SK-N-SH (cell line): ENCODE measurements around the gene ZNF684. TPM values are rescaled to one million over a fixed set of nuclear protein-coding genes. Genes with fewer than 3 reads are reported as not detected.

Experiments used
- CTCF ChIA-PET: fragments of 300-600, 350-600 bp; formaldehyde crosslinking; extraction: SDS; loops from one replicate; lab custom pipeline; 2021; lab: Yijun Ruan, JAX
- POLR2A ChIA-PET: fragments of 350-600 bp; sonication (Branson Sonifier 250); formaldehyde crosslinking; extraction: SDS; loops from one replicate; lab custom pipeline; 2020; ENCODE audit warnings: antibody characterized with exemption, inconsistent platforms; lab: Yijun Ruan, JAX
- DNase-seq: peaks from one replicate; pipeline ENCODE4 v3.0.0; 2012
- H2AFZ ChIP-seq: fragments of 200-600 bp; sonication (generic); 2 replicates; pipeline ENCODE4 v1.8.1; 2016; ENCODE audit warnings: antibody characterized with exemption, mild to moderate bottlenecking, low read depth
- H3F3A ChIP-seq: fragments of 200-600 bp; sonication (generic); replicated peaks from 2 replicates; pipeline ENCODE3; 2016; ENCODE audit warnings: antibody characterized with exemption, mild to moderate bottlenecking; ENCODE audit not compliant: insufficient read depth
- H3K27ac ChIP-seq, 2 experiments: fragments of 200-500 bp in 1 of 2; fragments of 200-600 bp in 1 of 2; sonication (Bioruptor generic) in 1 of 2; sonication (generic), shearing (Covaris generic) in 1 of 2; 2 replicates each; pipeline versions ENCODE4 v1.5.1 to v1.6.1; 2014 to 2016; ENCODE audit warnings: low read depth in 2 of 2, inconsistent platforms in 1 of 2, low read length in 1 of 2, mild to moderate bottlenecking in 1 of 2, mixed read lengths in 1 of 2
- H3K27me3 ChIP-seq: fragments of 200-600 bp; sonication (generic), shearing (Covaris generic); 2 replicates; pipeline ENCODE4 v1.6.1; 2016; ENCODE audit warnings: mixed run types; ENCODE audit not compliant: insufficient read depth
- H3K36me3 ChIP-seq, 2 experiments: fragments of 200-500 bp in 1 of 2; fragments of 200-600 bp in 1 of 2; sonication (Bioruptor generic) in 1 of 2; sonication (generic) in 1 of 2; replicated peaks in 1 of 2; 2 replicates each; pipeline versions ENCODE3 to v1.5.1; 2014 to 2016; ENCODE audit warnings: low read length in 1 of 2, mild to moderate bottlenecking in 1 of 2; ENCODE audit not compliant: insufficient read depth in 2 of 2, control insufficient read depth in 1 of 2
- H3K4me1 ChIP-seq, 2 experiments: fragments of 200-500 bp in 1 of 2; fragments of 200-600 bp in 1 of 2; sonication (Bioruptor generic) in 1 of 2; sonication (generic), shearing (Covaris generic) in 1 of 2; 2 replicates each; pipeline versions ENCODE4 v1.5.1 to v1.6.1; 2014 to 2016; ENCODE audit warnings: low read depth in 1 of 2, low read length in 1 of 2, mixed run types in 1 of 2; ENCODE audit not compliant: insufficient read depth in 2 of 2, control insufficient read depth in 1 of 2
- H3K4me2 ChIP-seq: fragments of 200-600 bp; sonication (generic), shearing (Covaris generic); 2 replicates; pipeline ENCODE4 v1.6.1; 2017; ENCODE audit warnings: mixed run types
- H3K4me3 ChIP-seq, 2 experiments: fragments of 200-500 bp in 1 of 2; fragments of 200-600 bp in 1 of 2; sonication (Bioruptor generic) in 1 of 2; sonication (generic), shearing (Covaris generic) in 1 of 2; 2 replicates each; pipeline versions ENCODE4 v1.5.1 to v1.8.1; 2014 to 2016; ENCODE audit warnings: low read depth in 2 of 2, inconsistent platforms in 1 of 2, low read length in 1 of 2, mild to moderate bottlenecking in 1 of 2, mixed read lengths in 1 of 2, moderate library complexity in 1 of 2
- H3K79me2 ChIP-seq: fragments of 200-600 bp; sonication (generic); 2 replicates; pipeline ENCODE4 v1.8.1; 2017; ENCODE audit warnings: mild to moderate bottlenecking; ENCODE audit not compliant: insufficient read depth
- H3K9ac ChIP-seq: fragments of 200-600 bp; sonication (generic); 2 replicates; pipeline ENCODE4 v1.6.1; 2017; ENCODE audit warnings: mixed run types
- H3K9me2 ChIP-seq: fragments of 200-600 bp; sonication (generic); 2 replicates; pipeline ENCODE4 v1.6.1; 2017; ENCODE audit warnings: mixed run types
- H3K9me3 ChIP-seq: fragments of 200-600 bp; sonication (generic); 2 replicates; pipeline ENCODE4 v1.6.1; 2017; ENCODE audit warnings: mixed run types, mild to moderate bottlenecking, moderate library complexity
- H4K20me1 ChIP-seq: fragments of 200-600 bp; sonication (generic); 2 replicates; pipeline ENCODE4 v1.6.1; 2017; ENCODE audit warnings: mild to moderate bottlenecking, mixed run types; ENCODE audit not compliant: insufficient read depth
- CTCF ChIP-seq: fragments of 200-600 bp; sonication (generic); IDR thresholded peaks from 2 replicates; pipeline ENCODE4 v1.6.1; 2017; ENCODE audit warnings: antibody characterized with exemption, mild to moderate bottlenecking, moderate library complexity
- ELF1 ChIP-seq: IDR thresholded peaks from 2 replicates; pipeline ENCODE4 v1.4.0; 2012
- FOXM1 ChIP-seq: IDR thresholded peaks from 2 replicates; pipeline ENCODE4 v1.4.0; 2012; ENCODE audit warnings: low read depth, mild to moderate bottlenecking
- GATA2 ChIP-seq: sonication (generic); formaldehyde crosslinking; IDR thresholded peaks from 2 replicates; pipeline ENCODE4 v1.5.0; 2020; ENCODE audit warnings: mild to moderate bottlenecking, missing genetic modification reagents
- JUND ChIP-seq: IDR thresholded peaks from 2 replicates; pipeline ENCODE4 v1.4.0; 2012
- MXI1 ChIP-seq: IDR thresholded peaks from 2 replicates; pipeline ENCODE4 v1.6.1; 2012; ENCODE audit warnings: mild to moderate bottlenecking, low read depth, low read length, improper control_type of control experiment
- NFIC ChIP-seq: IDR thresholded peaks from 2 replicates; pipeline ENCODE4 v1.4.0; 2012; ENCODE audit warnings: borderline replicate concordance
- NRF1 ChIP-seq: IDR thresholded peaks from 2 replicates; pipeline ENCODE4 v1.6.1; 2012; ENCODE audit warnings: low read depth, mild to moderate bottlenecking, low read length
- PBX3 ChIP-seq: IDR thresholded peaks from 2 replicates; pipeline ENCODE4; 2012
- POLR2AphosphoS5 ChIP-seq: IDR thresholded peaks from 2 replicates; pipeline ENCODE4 v1.6.1; 2012; ENCODE audit warnings: low read depth, low read length
- RAD21 ChIP-seq: IDR thresholded peaks from 2 replicates; pipeline ENCODE4 v1.6.1; 2012; ENCODE audit warnings: mild to moderate bottlenecking, low read length
- RCOR1 ChIP-seq: fragments of 150-350 bp; IDR thresholded peaks from 2 replicates; pipeline ENCODE4 v1.6.1; 2017; ENCODE audit warnings: antibody characterized with exemption, low read length
- REST ChIP-seq: IDR thresholded peaks from 2 replicates; pipeline ENCODE4 v1.6.1; 2012; ENCODE audit warnings: mild to moderate bottlenecking, low read depth, low read length, moderate library complexity
- TAF1 ChIP-seq: IDR thresholded peaks from 2 replicates; pipeline ENCODE4 v1.6.1; 2012; ENCODE audit warnings: low read depth, mild to moderate bottlenecking, low read length, moderate library complexity, borderline replicate concordance
- TCF12 ChIP-seq: IDR thresholded peaks from 2 replicates; pipeline ENCODE4 v1.4.0; 2012
- TEAD4 ChIP-seq: IDR thresholded peaks from 2 replicates; pipeline ENCODE4 v1.4.0; 2012; ENCODE audit warnings: mild to moderate bottlenecking, borderline replicate concordance; ENCODE audit not compliant: insufficient read depth
- USF2 ChIP-seq: fragments of 150-350 bp; IDR thresholded peaks from 2 replicates; pipeline ENCODE4 v1.6.1; 2017; ENCODE audit warnings: antibody characterized with exemption, low read length, low read depth, borderline replicate concordance
- YY1 ChIP-seq: IDR thresholded peaks from 2 replicates; pipeline ENCODE4 v1.4.0; 2012; ENCODE audit warnings: low read depth, mild to moderate bottlenecking
- WGBS: methylation state at CpG from one replicate; pipeline ENCODE4 v1.1.6; 2017; ENCODE audit warnings: low lambda C conversion rate; 5-methylcytosine and 5-hydroxymethylcytosine counted together
- polyA plus RNA-seq, 3 experiments: library from polyadenylated mRNA; depleted of rRNA; stranded (reverse); fragments of >200 nt; gene quantifications; 2 replicates each; pipeline ENCODE4 v1.2.3, GENCODE V29; 2012
- small RNA-seq, 7 experiments: library from RNA; depleted of rRNA; stranded (forward); fragments of <200 nt; gene quantifications; one replicate each; pipeline ENCODE3, GENCODE V24; 2012

ZNF684 gene
- polyA plus RNA-seq, 1 of the 3 experiments (the other 2 are of a cell fraction), result 1.8 TPM

- H3K9me3 ChIP-seq, result no peaks in the 10 kb centered on the region
- no peaks in the 10 kb centered on the region for H3F3A ChIP-seq
- no peaks in the 10 kb centered on the region for H3K36me3 ChIP-seq
- H3K4me3 ChIP-seq, result no peak overlapping the region
- WGBS, result 83% methylated on average over 4 of the region's 7 CpGs
- ChIA-PET CTCF (interaction anchor here (1.0 kb wide), 1 partner anchor 254 kb away, joined by 6 read pairs; no protein-coding TSS in a partner anchor), POLR2A (no interaction called here)
- no peaks in the 10 kb centered on the region for H3K79me2 ChIP-seq
- TF ChIP-seq RCOR1 (no peak), TAF1 (no peak), GATA2 (CRISPR knock-in tag) (no peak), NFIC (no peak), JUND (no peak), TEAD4 (no peak), RAD21 (no peak), ELF1 (no peak), NRF1 (no peak), POLR2AphosphoS5 (no peak), USF2 (no peak), CTCF (no peak), PBX3 (no peak), REST (no peak), TCF12 (no peak), FOXM1 (no peak), MXI1 (no peak), YY1 (no peak)
- no peaks in the 10 kb centered on the region for H3K27me3 ChIP-seq
- H3K9me2 ChIP-seq, result no peaks in the 10 kb centered on the region
- no peak overlapping the region for H2AFZ ChIP-seq
- no peak for DNase-seq
- no peak overlapping the region for H3K9ac ChIP-seq
- H4K20me1 ChIP-seq, result no peaks in the 10 kb centered on the region
- H3K27ac ChIP-seq, result no peak overlapping the region
- H3K4me2 ChIP-seq, result no peak overlapping the region
- H3K4me1 ChIP-seq, result no peaks in the 10 kb centered on the region
These were observed 64.2 kb downstream of the ZNF684 start for GRCh38 chr1:40595623-40596022.

Small RNA genes within 50 kb of the gene (small RNA-seq; reads per million reads assigned to genes)
- 0 reads per million in 7 experiments for gene AL356379.1

Other genes with a start within 250 kb of the ZNF684 start
- gene COL9A2, start 214.4 kb upstream of the ZNF684 start, polyA plus RNA-seq (2012; rRNA removed), result 0.63 and 0.94 TPM in 2 replicates
- gene SMAP2, start 157.9 kb upstream of the ZNF684 start, polyA plus RNA-seq (2012; rRNA removed), result 11.2 and 12.7 TPM in 2 replicates
- 1.7 and 2.1 TPM in 2 replicates for gene ZFP69B, start 81.2 kb upstream of the ZNF684 start, polyA plus RNA-seq (2012; rRNA removed)
- 1.9 and 2.2 TPM in 2 replicates for gene ZFP69, start 54.3 kb upstream of the ZNF684 start, polyA plus RNA-seq (2012; rRNA removed)
- gene EXO5, start 22.9 kb upstream of the ZNF684 start, polyA plus RNA-seq (2012; rRNA removed), result 7.4 and 8.8 TPM in 2 replicates
- gene RIMS3, start 134.0 kb downstream of the ZNF684 start, polyA plus RNA-seq (2012; rRNA removed), result 1.9 and 2.9 TPM in 2 replicates
- gene NFYC, start 160.1 kb downstream of the ZNF684 start, polyA plus RNA-seq (2012; rRNA removed), result 68.0 and 72.4 TPM in 2 replicates